ENCODE measurements around the gene IFT25. TPM values are rescaled to one million over a fixed set of nuclear protein-coding genes. Genes with fewer than 3 reads are reported as not detected.
A peak's percentile ranks its signal among the peaks of the same experiment; 100 is the strongest.
"Not testable (repeated sequence)": the region's sequence is repeated elsewhere in the genome, so short reads cannot be mapped to it uniquely, and the experiment has no call there.

The IFT25 gene
- 10 to 100 TPM; 11.7 to 19.3 (median 12.9) TPM for total RNA-seq
- long read RNA-seq, partial matches to known transcripts, result 0 of 11 reads
- long read RNA-seq, other reads (novel, unspliced or antisense), result 7 of 11 reads

DNA sequence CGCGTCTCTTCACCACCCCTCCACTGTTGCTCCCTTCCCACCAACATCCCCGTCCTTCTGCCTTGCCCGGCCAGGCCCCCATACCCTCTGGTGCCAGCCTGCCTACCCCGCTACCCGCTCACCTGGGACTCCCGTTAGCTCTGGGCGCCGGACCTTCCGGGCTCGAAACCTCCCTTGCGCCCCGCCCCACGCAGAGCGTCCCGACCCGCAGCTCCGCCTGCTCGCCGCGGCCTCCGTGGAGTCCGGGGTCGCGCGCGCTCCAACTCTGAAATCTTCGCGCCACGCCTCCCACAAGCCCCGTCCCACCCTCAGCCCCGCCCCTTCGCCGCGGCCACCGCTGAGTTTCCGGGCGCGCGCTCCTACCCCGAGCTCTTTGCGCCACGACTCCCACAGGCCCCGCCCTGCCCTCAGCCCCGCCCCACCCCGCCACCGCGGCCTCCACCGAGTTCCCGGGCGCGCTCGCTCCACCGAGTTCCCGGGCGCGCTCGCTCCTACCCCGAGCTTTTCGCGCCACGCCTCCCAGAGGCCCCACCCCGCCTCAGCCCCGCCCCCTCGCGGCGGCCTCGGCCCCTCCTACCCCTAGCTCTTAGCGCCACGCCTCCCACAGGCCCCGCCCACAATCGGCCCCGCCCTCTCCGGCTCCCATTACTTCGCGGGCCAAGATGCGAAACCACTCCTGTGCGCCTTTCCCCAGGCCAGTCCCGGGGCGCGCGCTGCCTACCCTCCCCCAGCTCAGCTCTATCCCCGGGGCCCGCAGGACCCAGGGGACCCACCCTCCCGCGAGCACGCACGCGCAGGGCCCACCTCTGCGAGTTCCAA, at the start of gene IFT25:
IFT25 (minus strand) TSS at position 267 of the 819 bp plus-strand sequence. CDS start 5,617 bp downstream, outside the sequence.
- intact Hi-C loops (cut with DNase I), result loop anchor here in 1 of 2 donors (5.0 kb wide), 2 partner anchors 53 to 68 kb away; partner anchors contain the start of gene DIO1
- peak within 1 kb of the TSS; percentile 64 to 83 (median 77) for H3K27ac ChIP-seq
- peaks cover 0 to 26% (median 0%) of the 10 kb centered on the region in 4 donors for H3K4me1 ChIP-seq

DNA sequence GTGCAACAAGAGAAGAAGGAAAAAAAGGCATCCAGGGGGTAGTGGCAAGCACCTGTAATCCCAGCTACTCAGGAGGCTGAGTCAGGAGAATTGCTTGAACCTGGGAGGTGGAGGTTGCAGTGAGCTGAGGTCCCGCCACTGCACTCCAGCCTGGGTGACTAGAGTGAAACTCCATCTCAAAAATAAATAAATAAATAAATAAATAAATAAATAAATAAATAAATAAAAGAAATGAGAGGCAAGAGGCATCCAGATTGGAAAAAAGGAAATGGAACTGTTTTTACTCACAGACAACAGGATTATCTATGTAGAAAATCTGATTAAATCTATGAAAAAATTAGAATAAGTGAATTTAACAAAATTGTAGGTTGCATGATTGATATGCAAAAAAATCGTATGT, 49.0 kb upstream of the IFT25 start:
- WGBS (ENCODE audit: insufficient coverage, low coverage, low lambda C conversion rate, missing lambda C conversion rate), result 86% methylated on average over 2 of the region's 2 CpGs
- H3K4me1 ChIP-seq; H3K27ac ChIP-seq; H3K27me3 ChIP-seq; DNase-seq; intact Hi-C loops (cut with DNase I); ATAC-seq; H3K36me3 ChIP-seq; H3K4me3 ChIP-seq; H3K9me3 ChIP-seq: not testable (repeated sequence)

More for the DNA sequence above, at the start of gene IFT25:
- H3K9me3 ChIP-seq, result no peaks in the 10 kb centered on the region
- H3K27me3 ChIP-seq, result no peaks in the 10 kb centered on the region
- TF ChIP-seq POLR2A (IDR thresholded peaks at IDR 0.05), result peak; percentile 79
- TF ChIP-seq, protein P1, sequence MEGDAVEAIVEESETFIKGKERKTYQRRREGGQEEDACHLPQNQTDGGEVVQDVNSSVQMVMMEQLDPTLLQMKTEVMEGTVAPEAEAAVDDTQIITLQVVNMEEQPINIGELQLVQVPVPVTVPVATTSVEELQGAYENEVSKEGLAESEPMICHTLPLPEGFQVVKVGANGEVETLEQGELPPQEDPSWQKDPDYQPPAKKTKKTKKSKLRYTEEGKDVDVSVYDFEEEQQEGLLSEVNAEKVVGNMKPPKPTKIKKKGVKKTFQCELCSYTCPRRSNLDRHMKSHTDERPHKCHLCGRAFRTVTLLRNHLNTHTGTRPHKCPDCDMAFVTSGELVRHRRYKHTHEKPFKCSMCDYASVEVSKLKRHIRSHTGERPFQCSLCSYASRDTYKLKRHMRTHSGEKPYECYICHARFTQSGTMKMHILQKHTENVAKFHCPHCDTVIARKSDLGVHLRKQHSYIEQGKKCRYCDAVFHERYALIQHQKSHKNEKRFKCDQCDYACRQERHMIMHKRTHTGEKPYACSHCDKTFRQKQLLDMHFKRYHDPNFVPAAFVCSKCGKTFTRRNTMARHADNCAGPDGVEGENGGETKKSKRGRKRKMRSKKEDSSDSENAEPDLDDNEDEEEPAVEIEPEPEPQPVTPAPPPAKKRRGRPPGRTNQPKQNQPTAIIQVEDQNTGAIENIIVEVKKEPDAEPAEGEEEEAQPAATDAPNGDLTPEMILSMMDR (IDR thresholded peaks at IDR 0.05), result no peak
- H3K4me3 ChIP-seq, result peak within 1 kb of the TSS; percentile 74 to 91 (median 90)
- 2% methylated on average over 35 of the region's 90 CpGs for WGBS (ENCODE audit: insufficient coverage, low coverage, low lambda C conversion rate, missing lambda C conversion rate)
- ATAC-seq (peak; percentile 89 to 94 (median 92)), DNase-seq (peak; percentile 98 to 99 (median 99))
- H3K36me3 ChIP-seq, result no peaks in the 10 kb centered on the region

DNA sequence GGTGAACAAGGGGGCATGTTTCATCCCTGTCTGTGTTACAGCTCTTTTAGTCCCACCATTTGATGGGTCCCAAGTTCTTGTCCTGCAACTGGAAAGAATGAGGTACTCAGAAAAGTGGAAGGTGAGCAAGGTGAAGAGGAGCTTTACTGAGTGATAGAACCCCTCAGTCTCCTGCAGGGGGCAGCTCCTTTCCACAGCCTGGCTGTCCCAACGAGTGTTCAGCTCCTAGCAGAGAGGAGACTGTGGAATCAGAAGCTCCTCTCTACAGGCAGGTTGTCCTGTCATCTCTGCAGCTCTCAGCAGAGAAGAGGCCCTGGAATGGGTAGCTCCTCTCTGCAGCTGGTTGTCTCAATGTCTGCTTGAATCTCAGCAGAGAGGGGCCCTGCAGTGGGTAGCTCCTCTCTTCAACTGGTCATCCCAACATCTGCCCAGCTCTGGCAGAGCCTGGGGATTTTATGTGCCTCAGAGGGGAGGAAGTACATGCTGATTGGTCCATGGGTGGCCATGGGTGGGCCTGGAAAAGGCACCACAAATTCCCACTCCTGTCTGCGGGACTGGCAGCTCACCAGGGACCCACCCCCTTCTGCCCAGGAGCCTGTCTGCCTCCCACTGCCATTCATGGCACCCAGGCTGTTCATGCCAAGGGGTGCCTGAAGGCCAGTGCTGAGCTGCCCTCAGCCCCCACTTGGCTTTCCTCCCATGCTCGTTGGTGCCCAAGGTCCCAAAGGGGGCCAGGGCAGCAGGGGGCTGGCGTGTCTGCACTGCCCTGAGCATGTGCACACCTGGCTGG, 46.8 kb upstream of the IFT25 start:
- TF ChIP-seq POLR2A (IDR thresholded peaks at IDR 0.05), result no peak
- TF ChIP-seq, protein P1 (IDR thresholded peaks at IDR 0.05), result peak; percentile 17 to 41 (median 26)
- H3K4me1 ChIP-seq, result no peaks in the 10 kb centered on the region
- ATAC-seq (peak; percentile 53 to 79 (median 61)), DNase-seq (no peak)
- intact Hi-C loops (cut with DNase I), result no loop called here
- no peaks in the 10 kb centered on the region for H3K36me3 ChIP-seq
- H3K27me3 ChIP-seq, result no peaks in the 10 kb centered on the region
- no CpG with 5 or more reads among the region's 4 CpGs for WGBS (ENCODE audit: insufficient coverage, low coverage, low lambda C conversion rate, missing lambda C conversion rate)
- H3K4me3 ChIP-seq, result no peak overlapping the region
- no peaks in the 10 kb centered on the region for H3K9me3 ChIP-seq
- H3K27ac ChIP-seq, result no peak overlapping the region

DNA sequence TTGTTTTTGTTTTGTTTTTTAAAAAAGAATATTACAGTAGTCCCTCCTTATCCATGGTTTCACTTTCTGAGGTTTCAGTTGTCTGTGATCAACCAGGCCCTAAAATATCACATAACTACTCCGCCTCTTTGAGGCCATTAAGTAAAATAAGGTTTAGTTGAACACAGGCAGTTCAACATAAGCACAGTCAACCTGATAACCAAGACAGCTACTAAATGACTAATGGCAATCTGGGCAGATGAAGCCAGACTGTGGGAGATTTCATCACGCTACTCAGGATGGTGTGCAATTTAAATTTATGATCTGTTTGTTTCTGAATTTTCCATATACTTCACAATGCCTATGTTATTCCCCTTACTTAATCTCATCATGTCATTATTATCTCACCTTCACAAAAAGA, 42.4 kb upstream of the IFT25 start:
- H3K4me1 ChIP-seq, result peaks cover 0 to 6% (median 0%) of the 10 kb centered on the region in 4 donors
- H3K27me3 ChIP-seq, result no peaks in the 10 kb centered on the region
- DNase-seq (no peak), ATAC-seq (no peak)
- no peaks in the 10 kb centered on the region for H3K9me3 ChIP-seq
- no peak overlapping the region for H3K4me3 ChIP-seq
- no peak for TF ChIP-seq POLR2A (IDR thresholded peaks at IDR 0.05)
- no peaks in the 10 kb centered on the region for H3K36me3 ChIP-seq
- WGBS (ENCODE audit: insufficient coverage, low coverage, low lambda C conversion rate, missing lambda C conversion rate), result 84% methylated on average over 2 of the region's 2 CpGs
- intact Hi-C loops (cut with DNase I), result no loop called here
- no peak overlapping the region for H3K27ac ChIP-seq

DNA sequence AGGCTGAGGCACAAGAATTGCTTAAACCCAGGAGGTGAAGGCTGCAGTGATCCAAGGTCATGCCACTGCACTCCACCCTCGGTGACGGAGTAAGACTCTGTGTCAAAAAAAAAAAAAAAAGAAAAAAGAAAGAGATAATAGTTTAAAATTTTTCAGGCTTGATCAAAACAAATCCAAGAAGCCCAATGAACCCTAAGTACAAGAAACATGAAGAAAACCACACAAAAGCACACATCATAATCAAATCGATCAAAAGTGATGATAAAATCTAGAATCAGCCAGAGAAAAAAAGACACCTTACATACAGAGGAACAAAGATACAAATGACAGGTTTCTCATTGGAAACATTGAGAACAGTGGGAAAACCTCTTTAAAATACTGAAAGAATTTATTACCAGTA, 41.0 kb upstream of the IFT25 start:
- WGBS (ENCODE audit: insufficient coverage, low coverage, low lambda C conversion rate, missing lambda C conversion rate), result 94% methylated on average over 2 of the region's 3 CpGs
- intact Hi-C loops (cut with DNase I), result no loop called here
- no peak for DNase-seq

More for the DNA sequence above, 41.0 kb upstream of the IFT25 start:
- no peaks in the 10 kb centered on the region for H3K9me3 ChIP-seq
- TF ChIP-seq, protein P1 (IDR thresholded peaks at IDR 0.05), result no peak
- no peak for TF ChIP-seq POLR2A (IDR thresholded peaks at IDR 0.05)
- no peak overlapping the region for H3K4me3 ChIP-seq
- H3K36me3 ChIP-seq, result no peaks in the 10 kb centered on the region
- peaks cover 0 to 11% (median 6%) of the 10 kb centered on the region in 4 donors for H3K4me1 ChIP-seq
- no peak for ATAC-seq
- H3K27ac ChIP-seq, result no peak overlapping the region
- H3K27me3 ChIP-seq, result no peaks in the 10 kb centered on the region
